Femur (tissue), 1 donor: Measurements from ENCODE around the gene SEC14L6.

ENCODE experiments used
- DNase-seq: peaks from one replicate; pipeline ENCODE4 v3.0.0-alpha.2; 2017

Gene SEC14L6

DNA sequence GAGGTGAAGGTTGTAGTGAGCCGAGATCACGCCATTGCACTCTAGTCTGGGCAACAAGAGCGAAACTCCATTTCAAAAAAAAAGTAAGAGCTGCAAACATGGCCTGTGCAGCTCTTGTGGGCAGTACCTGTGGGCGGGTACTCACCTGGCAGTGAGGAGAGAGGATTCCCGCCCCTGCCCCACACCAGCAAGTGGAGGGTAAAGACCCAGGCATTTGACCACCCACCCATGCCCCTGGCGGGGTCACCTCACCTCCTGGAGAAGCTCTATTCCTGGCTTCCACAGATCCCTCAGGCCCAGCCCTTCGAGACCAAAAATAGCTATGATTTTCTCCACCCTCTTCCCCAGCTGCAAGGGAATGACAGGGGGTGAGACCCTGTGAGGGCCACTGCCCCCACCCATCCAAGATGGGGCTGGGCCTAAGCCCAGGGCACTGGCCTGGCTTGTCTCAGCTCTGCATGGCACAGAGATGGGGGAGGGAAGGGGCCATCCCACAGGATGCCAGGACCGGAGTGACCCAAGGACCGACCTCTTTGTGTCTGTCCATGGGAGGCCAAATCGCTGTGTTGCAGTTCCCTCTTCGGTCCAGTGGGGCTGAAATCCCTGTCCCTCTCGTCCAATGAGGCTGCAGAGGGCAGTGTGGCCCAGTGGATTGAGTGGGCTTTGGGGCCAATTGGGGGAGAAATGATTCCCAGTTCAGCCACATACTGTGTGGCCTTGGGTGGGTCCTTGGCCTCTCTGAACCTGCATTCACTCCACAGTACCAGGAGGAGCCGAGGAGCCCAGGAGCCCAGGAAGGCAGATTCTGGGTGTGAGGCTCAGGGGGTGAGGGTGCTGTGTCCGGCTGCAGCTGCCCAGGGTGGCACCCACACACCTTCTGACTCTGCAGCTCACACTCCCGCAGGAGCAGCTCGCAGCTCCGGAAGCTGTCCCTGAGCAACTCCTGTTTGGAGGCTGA lies 14.6 kb downstream of the SEC14L6 start:
- DNase-seq: no peak

- no peak for DNase-seq
These were observed 19.9 kb downstream of the SEC14L6 start for GRCh38 chr22:30526656-30527055.

DNA sequence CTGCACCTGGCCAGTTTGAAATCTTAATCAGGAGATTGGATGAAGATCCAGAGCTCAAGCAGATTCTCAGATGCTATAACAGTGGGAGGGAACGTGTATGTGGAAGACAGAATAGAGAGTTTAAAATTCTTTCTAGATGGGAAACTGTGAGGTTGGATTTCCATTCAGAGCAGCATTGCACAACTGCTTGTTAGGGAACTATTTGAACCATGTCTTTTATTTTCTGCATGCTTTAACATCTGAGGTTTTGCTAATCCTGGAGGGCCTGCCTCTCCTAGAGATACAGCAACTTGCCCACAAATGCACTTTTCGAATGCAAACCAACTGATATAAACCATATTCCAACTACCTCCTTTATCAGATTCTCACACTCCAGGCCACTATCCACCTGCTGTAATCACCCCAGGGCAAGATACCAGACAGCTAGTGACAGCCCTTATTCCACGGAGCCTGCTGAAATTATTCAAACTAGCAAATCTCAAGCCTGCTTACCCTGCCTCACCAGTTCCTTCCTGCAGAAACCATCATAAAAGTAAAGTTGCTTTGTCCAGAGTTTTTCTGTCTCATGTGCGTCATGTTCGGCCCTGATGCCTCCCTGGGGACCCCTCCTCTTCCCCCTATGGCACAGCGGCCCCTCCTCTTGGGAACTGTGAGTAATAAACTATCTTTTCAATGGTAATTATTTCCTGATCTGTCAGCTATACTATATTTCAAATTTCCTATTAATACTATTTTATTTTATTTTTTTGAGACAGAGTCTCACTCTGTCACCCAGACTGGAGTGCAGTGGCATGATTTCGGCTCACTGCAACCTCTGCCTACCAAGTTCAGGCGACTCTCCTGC lies 22.7 kb downstream of the SEC14L6 start:
- no peak for DNase-seq

GRCh38 chr22:30521368-30522156 lies 25.0 kb downstream of the SEC14L6 start:
- no peak for DNase-seq

DNA sequence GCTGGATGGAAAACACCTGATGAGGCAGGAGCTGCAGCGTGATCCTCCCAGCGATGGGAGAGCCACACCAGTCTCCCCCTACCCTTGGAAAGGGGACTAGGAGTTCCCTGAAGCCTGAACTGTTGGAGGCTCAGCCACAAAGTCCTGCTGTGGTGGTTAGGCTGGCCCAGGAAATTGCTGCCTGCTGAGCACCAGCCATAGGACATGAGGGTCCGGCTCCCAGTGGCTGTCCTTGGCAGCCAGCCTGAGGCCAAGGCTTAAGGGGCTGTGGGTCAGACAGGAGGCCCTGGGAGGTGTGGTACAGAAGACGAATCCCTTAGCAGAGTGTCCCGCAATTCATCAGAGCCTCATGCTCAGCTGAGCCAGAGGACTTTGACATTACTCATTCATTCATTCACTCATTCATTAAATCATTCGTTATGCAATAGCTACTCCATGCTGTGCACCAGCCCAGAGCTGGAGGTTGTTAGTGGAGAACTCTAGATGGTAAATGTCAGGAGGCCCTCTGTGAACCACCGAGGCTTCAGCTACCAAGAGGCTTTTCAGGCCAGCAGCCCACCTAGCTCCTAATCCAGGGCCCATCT lies 26.6 kb downstream of the SEC14L6 start:
- DNase-seq: no peak

- DNase-seq: no peak
These were observed 29.8 kb downstream of the SEC14L6 start for GRCh38 chr22:30516731-30517130.

DNA sequence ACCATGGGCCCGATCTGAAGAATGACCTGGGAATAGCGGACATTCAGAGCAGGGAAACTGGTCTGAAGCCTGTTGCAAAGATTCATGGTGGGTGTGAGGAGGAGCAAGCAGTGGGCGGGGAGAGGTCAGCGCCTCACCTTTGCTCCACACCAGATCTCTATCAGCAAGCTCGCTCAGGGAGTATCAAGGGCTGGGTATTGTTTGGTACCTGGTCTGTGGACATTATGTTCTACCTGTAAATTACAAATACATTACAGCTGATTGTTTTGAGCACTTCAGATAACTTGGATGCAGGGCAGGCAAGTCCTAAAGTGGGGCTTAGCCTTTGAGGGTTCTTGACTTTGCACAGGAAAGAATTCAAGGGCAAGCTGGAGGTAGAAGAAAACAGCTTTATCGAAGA lies 30.3 kb downstream of the SEC14L6 start:
- no peak for DNase-seq

GRCh38 chr22:30514252-30514651 lies 32.3 kb downstream of the SEC14L6 start:
- no peak for DNase-seq

- no peak for DNase-seq
These were observed 33.1 kb downstream of the SEC14L6 start for GRCh38 chr22:30513462-30513861.

DNA sequence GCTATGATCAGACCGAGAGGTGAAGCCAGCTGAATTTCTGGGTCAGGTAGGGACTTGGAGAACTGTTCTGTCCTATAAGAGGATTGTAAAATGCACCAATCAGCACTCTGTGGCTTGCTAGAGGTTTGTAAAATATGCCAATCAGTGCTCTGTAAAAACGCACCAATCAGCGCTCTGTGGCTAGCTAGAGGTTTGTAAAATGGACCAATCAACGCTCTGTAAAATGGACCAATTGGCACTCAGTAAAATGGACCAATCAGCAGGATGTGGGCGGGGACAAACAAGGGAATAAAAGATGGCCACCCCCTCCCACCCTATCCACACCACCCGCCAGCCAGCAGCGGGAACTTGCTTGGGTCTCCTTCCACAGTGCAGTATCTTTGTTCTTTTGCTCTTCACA lies 34.6 kb downstream of the SEC14L6 start:
- DNase-seq: no peak

GRCh38 chr22:30511109-30511508 lies 35.4 kb downstream of the SEC14L6 start:
- DNase-seq: no peak

- DNase-seq: no peak
These were observed 38.3 kb downstream of the SEC14L6 start for GRCh38 chr22:30508216-30508615.

GRCh38 chr22:30507670-30508069 lies 38.9 kb downstream of the SEC14L6 start:
- no peak for DNase-seq

GRCh38 chr22:30506507-30506968 lies 40.0 kb downstream of the SEC14L6 start:
- DNase-seq: no peak

DNA sequence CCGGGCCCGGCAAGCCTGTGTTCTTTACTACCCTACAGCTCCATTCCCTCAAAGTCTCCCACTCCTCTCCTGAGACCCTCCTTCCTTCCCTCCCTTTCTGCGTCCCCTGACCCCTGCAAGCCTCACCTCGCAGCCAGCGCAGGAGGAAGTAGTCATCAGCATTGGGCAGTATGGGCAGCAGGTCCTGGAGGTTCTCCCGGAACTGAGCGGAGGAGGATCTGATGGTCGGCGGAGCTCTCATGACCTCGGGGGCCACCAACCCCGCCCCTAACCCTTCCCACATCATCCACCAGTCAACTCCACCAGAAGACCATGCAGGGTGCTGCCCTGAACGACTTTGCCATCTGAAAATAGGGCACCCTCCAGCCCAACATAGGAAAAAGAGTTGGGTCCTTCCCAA lies 43.0 kb downstream of the SEC14L6 start:
- DNase-seq: no peak

GRCh38 chr22:30502911-30503310 lies 43.6 kb downstream of the SEC14L6 start:
- no peak for DNase-seq

DNA sequence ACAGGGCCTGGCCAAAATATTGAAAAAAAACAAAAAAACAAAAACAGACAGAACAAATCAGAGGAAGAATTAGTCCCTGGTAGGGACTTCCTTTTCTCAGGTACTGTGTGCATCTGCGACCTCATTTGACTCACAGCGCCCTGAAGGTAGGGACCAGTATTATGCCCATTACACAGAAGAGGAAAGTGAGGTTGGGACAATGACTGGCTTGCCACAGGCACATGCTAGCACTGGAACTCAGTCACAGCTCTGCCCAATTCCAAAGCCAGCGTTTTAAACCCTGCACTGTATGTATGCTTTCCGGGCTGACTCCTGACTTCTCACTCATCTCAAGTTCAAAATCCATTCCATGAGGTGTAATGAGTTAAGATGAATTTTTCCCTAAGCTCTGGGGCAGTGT lies 44.4 kb downstream of the SEC14L6 start:
- no peak for DNase-seq

DNA sequence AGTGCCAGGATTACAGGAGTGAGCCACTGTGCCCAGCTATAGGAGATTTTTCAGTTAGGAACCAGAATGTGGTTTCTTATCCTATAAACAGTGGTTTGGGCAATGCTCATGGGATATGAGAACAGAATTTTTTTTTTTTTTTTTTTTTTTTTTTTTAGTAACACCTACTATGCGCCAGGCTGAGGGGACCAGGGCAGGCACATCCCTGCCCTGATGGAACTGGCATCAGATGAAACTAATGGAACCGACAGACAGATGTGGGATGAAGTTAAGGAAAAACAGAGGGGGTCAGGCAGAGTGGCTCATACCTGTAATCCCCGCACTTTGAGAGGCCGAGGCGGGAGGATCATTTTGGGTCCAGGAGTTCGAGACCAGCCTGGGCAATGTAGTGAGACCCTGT lies 45.9 kb downstream of the SEC14L6 start:
- no peak for DNase-seq

- no peak for DNase-seq
These were observed 48.9 kb downstream of the SEC14L6 start for GRCh38 chr22:30497466-30498150.

DNA sequence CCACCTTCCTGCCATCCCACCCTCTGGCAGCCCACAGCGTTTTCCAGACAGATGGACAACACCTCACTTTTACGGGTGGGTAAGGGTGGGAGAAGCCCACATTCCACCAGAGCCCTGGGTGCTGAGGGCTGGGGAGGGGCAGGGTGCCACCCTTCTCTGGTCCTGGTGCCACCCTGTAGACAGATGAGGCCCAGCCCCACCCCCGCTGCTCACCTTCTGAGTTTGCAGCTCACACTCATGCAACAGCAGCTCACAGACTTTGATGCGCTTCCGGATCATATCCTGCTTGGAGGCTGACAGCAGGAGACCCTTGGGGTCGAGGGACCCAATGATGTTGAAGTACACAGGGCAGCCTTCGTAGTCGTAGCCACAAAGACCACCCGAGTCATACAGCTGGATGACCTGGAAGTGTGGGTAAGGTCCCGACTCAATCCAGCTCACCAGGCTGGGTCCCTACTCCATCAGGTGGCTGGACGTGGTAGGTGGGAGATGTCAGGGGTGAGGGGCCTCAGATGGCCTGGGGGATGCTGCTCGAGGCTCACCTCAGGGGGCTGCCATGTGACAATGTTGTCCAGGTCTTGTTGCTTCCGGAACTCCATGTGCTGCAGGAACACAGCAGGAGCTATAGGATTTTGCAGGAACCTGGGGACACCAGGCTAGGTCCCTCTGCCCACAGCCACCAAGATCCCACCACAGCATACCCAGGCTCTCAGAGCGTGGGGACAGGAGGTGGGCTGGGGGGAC lies 51.3 kb downstream of the SEC14L6 start:
- DNase-seq: no peak

GRCh38 chr22:30492144-30492543 lies 54.4 kb downstream of the SEC14L6 start:
- DNase-seq: no peak
